Activated naive CD4-positive, alpha-beta T cell treated with anti-CD3 and anti-CD28 coated beads, Interleukin-2, amount 10 ng/mL, durations not matched to agents 7 days and 5 days (primary cell): ENCODE results near the gene PHF23.
A peak's percentile ranks its signal among the peaks of the same experiment; 100 is the strongest.

Source experiments
- CTCF ChIA-PET: fragments of 350-600 bp; sonication (Branson Sonifier 250); formaldehyde crosslinking; loops from one replicate; lab custom pipeline; 2021; ENCODE audit warnings: antibody characterized with exemption; lab: Charles Lee
- DNase-seq: peaks from one replicate; pipeline ENCODE4 v3.0.0-alpha.2; 2020
- H3K27ac Mint-ChIP-seq: one replicate; pipeline ENCODE4 v1.8.0; 2021; ENCODE audit warnings: mild to moderate bottlenecking, moderate library complexity, mixed read lengths
- H3K27me3 Mint-ChIP-seq: one replicate; pipeline ENCODE4 v1.8.0; 2021; ENCODE audit warnings: mild to moderate bottlenecking, mixed read lengths
- H3K36me3 Mint-ChIP-seq: one replicate; pipeline ENCODE4 v1.8.0; 2021; ENCODE audit warnings: mixed read lengths
- H3K4me1 Mint-ChIP-seq: one replicate; pipeline ENCODE4 v1.8.0; 2021; ENCODE audit warnings: mixed read lengths
- H3K4me3 Mint-ChIP-seq: one replicate; pipeline ENCODE4 v1.8.0; 2021; ENCODE audit warnings: mild to moderate bottlenecking, moderate library complexity, mixed read lengths
- H3K9me3 Mint-ChIP-seq: one replicate; pipeline ENCODE4 v1.8.0; 2021; ENCODE audit warnings: mixed read lengths

The PHF23 gene

GRCh38 chr17:7204828-7205461 is 34.3 kb downstream of the PHF23 start:
- Mint-ChIP-seq H3K9me3 (no peaks in the 10 kb centered on the region), H3K36me3 (peaks cover 1% of the 10 kb centered on the region), H3K4me3 (peak overlapping the region; percentile 53), H3K27ac (peak overlapping the region; percentile 85), H3K4me1 (peaks cover 35% of the 10 kb centered on the region), H3K27me3 (peaks cover 30% of the 10 kb centered on the region)
- DNase-seq, result peak; percentile 96
- CTCF ChIA-PET, result no interaction called here

DNA sequence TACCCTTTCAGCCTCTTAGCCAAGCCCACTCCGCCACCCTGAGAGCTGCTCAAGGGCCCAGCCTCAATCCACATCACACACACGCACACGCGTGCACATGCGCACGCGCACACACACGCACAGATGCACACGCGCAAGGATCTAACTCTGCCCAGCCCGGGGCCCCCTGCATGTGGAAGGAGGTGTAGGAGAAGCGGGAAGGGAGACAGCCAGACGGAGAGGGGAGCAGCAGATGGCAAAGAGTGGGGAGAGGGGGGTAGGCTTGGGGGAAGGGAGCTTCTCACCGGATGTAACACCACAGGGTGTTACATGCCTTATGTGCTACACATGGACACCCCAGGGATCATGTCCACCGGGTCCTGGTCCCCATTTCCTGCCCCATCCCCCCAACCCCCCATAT is 34.9 kb downstream of the PHF23 start:
- CTCF ChIA-PET, result no interaction called here

DNA sequence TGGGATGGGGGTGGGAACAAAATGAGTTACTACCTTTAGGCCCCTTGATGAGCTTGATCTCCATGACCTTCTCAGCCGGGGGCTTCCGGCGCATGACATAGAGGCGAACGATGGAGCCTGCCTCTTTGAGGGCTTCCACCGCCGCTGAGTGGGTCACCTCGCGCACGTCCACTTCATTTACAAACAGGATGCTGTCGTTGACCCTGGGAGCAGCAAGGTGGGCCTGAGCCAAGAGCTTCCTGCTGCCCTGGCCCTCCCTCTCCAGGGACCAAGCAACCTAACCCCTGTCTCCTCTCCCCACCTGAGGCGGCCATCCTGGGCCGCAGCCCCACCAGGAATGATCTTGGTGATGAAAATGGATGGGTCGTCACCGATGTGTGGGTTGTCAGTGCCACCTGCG is 35.9 kb downstream of the PHF23 start:
- Mint-ChIP-seq H3K4me1 (peaks cover 35% of the 10 kb centered on the region), H3K27me3 (peaks cover 15% of the 10 kb centered on the region), H3K36me3 (peaks cover 1% of the 10 kb centered on the region), H3K27ac (no peak overlapping the region), H3K9me3 (no peaks in the 10 kb centered on the region), H3K4me3 (no peak overlapping the region)
- DNase-seq, result no peak
- CTCF ChIA-PET, result no interaction called here

More for the DNA sequence above, 34.9 kb downstream of the PHF23 start:
- Mint-ChIP-seq H3K27me3 (peaks cover 24% of the 10 kb centered on the region), H3K4me1 (peaks cover 35% of the 10 kb centered on the region), H3K9me3 (no peaks in the 10 kb centered on the region), H3K36me3 (peaks cover 1% of the 10 kb centered on the region), H3K27ac (peak overlapping the region; percentile 85), H3K4me3 (peak overlapping the region; percentile 53)
- DNase-seq, result peak; percentile 39

GRCh38 chr17:7196651-7197401 is 42.4 kb downstream of the PHF23 start:
- CTCF ChIA-PET, result interaction anchor here (0.6 kb wide), 1 partner anchor 18 kb away, joined by 3 read pairs; no protein-coding TSS in a partner anchor
- Mint-ChIP-seq H3K27me3 (no peaks in the 10 kb centered on the region), H3K4me1 (no peaks in the 10 kb centered on the region), H3K27ac (no peak overlapping the region), H3K4me3 (no peak overlapping the region), H3K9me3 (no peaks in the 10 kb centered on the region), H3K36me3 (no peaks in the 10 kb centered on the region)
- no peak for DNase-seq

DNA sequence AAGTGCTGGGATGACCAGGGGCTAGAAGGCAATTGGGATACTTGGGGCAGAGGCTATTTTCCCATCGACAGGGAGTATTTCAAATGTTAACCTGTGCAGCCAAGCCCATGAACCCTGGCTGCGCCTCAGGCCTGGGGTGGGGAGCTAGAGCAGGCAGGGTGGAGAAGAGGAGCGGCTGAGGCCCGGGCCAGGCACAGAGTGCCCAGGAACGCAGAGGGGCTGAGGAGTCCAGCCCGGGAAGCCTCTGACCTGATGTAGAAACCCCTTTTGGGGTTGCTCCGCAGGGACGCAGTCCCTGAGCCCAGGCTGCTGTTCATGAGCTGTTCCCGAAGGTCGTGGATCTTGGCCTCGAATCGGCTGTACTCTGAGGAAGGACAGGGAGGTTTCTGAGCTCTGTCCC is 43.3 kb downstream of the PHF23 start:
- no peak overlapping the region for H3K27ac Mint-ChIP-seq
- no peaks in the 10 kb centered on the region for H3K27me3 Mint-ChIP-seq
- no peak for DNase-seq
- no peaks in the 10 kb centered on the region for H3K9me3 Mint-ChIP-seq
- CTCF ChIA-PET, result no interaction called here
- H3K4me3 Mint-ChIP-seq, result no peak overlapping the region
- no peaks in the 10 kb centered on the region for H3K36me3 Mint-ChIP-seq
- H3K4me1 Mint-ChIP-seq, result no peaks in the 10 kb centered on the region

GRCh38 chr17:7192271-7192937 is 46.9 kb downstream of the PHF23 start:
- CTCF ChIA-PET, result no interaction called here
- no peaks in the 10 kb centered on the region for H3K36me3 Mint-ChIP-seq
- no peaks in the 10 kb centered on the region for H3K4me1 Mint-ChIP-seq
- no peaks in the 10 kb centered on the region for H3K9me3 Mint-ChIP-seq
- no peaks in the 10 kb centered on the region for H3K27me3 Mint-ChIP-seq
- no peak overlapping the region for H3K27ac Mint-ChIP-seq
- no peak overlapping the region for H3K4me3 Mint-ChIP-seq
- DNase-seq, result no peak

- peak; percentile 61 for DNase-seq
- H3K36me3 Mint-ChIP-seq, result no peaks in the 10 kb centered on the region
- CTCF ChIA-PET, result interaction anchor here (1.1 kb wide), 1 partner anchor 14 kb away, joined by 4 read pairs; no protein-coding TSS in a partner anchor
- no peaks in the 10 kb centered on the region for H3K9me3 Mint-ChIP-seq
- no peaks in the 10 kb centered on the region for H3K27me3 Mint-ChIP-seq
- no peak overlapping the region for H3K27ac Mint-ChIP-seq
- H3K4me3 Mint-ChIP-seq, result no peak overlapping the region
- peaks cover under 1% of the 10 kb centered on the region for H3K4me1 Mint-ChIP-seq
Measured at GRCh38 chr17:7191571-7192270, 47.5 kb downstream of the PHF23 start.

DNA sequence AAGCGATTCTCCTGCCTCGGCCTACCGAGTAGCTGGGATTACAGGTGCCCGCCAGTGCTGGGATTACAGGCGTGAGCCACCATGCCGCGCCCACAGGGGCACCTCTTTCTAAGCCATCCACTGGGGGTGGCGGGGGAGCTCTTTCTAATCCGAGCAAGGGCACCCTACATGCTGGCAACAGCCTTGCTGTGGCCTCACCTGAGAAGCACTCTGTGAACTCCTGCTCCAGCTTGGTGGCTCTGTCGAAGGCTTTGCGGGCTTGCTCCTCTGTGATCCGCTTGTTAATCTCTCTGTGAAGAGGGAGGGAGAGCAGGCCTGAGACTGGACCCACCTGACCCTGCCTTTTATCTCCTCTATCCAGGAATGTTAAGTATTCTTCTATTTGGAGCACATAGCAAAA is 48.2 kb downstream of the PHF23 start:
- no peaks in the 10 kb centered on the region for H3K36me3 Mint-ChIP-seq
- no peak overlapping the region for H3K4me3 Mint-ChIP-seq
- H3K27me3 Mint-ChIP-seq, result no peaks in the 10 kb centered on the region
- no peaks in the 10 kb centered on the region for H3K9me3 Mint-ChIP-seq
- H3K27ac Mint-ChIP-seq, result no peak overlapping the region
- DNase-seq, result peak; percentile 13
- CTCF ChIA-PET, result interaction anchor here (1.1 kb wide), 1 partner anchor 14 kb away, joined by 4 read pairs; no protein-coding TSS in a partner anchor
- H3K4me1 Mint-ChIP-seq, result peaks cover 7% of the 10 kb centered on the region

DNA sequence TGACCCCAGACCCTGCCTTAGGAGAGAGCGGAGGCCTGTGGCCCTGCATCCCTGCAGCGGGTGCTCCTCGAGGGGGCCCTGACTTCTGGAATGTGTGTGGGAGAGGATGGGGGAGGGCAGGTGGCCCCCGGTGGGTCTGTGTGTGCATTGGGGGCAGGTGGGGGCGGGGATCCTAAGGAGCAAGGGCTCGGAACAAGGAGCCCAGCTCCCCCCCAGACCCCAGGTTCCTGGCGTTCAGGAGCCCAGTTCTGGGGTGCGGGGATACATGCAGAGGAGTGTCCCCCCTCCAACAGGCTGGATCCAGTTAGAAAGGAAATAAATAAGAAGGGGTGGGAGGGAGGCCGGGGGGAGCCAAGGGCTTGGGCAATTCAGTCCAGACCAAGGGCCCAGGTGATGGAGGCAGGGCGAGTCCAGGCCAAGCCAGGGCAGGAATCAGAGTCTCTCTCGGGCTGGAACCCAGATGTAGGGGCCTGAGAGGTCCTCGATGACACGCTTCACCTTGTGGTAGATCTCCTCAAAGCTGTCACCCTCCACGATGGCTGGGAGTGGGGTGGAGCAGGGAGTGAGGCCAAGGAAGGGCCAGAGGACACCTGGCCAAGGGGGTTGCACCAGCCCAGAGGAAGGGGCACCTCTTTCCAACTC is 48.9 kb downstream of the PHF23 start:
- H3K4me1 Mint-ChIP-seq, result peaks cover 7% of the 10 kb centered on the region
- H3K9me3 Mint-ChIP-seq, result no peaks in the 10 kb centered on the region
- no peak overlapping the region for H3K4me3 Mint-ChIP-seq
- H3K27ac Mint-ChIP-seq, result no peak overlapping the region
- H3K36me3 Mint-ChIP-seq, result no peaks in the 10 kb centered on the region
- H3K27me3 Mint-ChIP-seq, result peaks cover 3% of the 10 kb centered on the region
- DNase-seq, result peak; percentile 19
- CTCF ChIA-PET, result interaction anchor here (1.1 kb wide), 1 partner anchor 13 kb away, joined by 4 read pairs; no protein-coding TSS in a partner anchor

DNA sequence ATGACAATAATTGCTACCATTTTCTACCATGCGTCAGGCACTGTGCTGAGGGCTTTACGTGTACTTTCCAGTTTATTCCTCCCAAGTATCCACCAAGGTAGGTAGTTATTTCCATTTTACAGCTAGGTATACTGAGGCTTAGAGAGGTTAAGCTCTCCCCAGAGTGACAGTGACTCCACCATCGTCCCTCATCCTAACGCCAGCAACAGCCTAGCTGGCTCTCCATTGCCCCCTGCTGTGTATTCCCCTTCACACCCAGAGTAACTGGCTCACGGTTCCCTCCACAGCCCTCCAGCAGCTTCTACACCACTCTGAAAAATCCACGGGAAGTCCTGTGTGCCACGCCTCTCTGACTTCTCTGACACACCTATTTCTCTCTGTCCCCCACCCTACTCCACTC is 53.0 kb downstream of the PHF23 start:
- peak; percentile 34 for DNase-seq
- no peaks in the 10 kb centered on the region for H3K9me3 Mint-ChIP-seq
- no peak overlapping the region for H3K4me3 Mint-ChIP-seq
- no peaks in the 10 kb centered on the region for H3K36me3 Mint-ChIP-seq
- H3K27ac Mint-ChIP-seq, result no peak overlapping the region
- H3K27me3 Mint-ChIP-seq, result peaks cover 9% of the 10 kb centered on the region
- CTCF ChIA-PET, result interaction anchor here (1.5 to 1.7 kb wide), 2 partner anchors 134 to 141 kb away, joined by 5 to 6 read pairs; no protein-coding TSS in a partner anchor
- H3K4me1 Mint-ChIP-seq, result peaks cover 7% of the 10 kb centered on the region
